T-helper 1 cell (primary cell): Measurements from ENCODE around the gene WDR37.

ENCODE experiments used
- DNase-seq, 5 donors: peaks; one replicate each; pipeline ENCODE4 v3.0.0-alpha.2; 2012 to 2020

WDR37 gene

GRCh38 chr10:1130995-1131790 is 75.0 kb downstream of the WDR37 start:
- no peak for DNase-seq

GRCh38 chr10:1132584-1132983 is 76.4 kb downstream of the WDR37 start:
- no peak for DNase-seq

GRCh38 chr10:1133495-1134045 is 77.4 kb downstream of the WDR37 start:
- no peak for DNase-seq

GRCh38 chr10:1134156-1134555 is 78.0 kb downstream of the WDR37 start:
- DNase-seq, result no peak

- no peak for DNase-seq
These were observed 80.1 kb downstream of the WDR37 start for GRCh38 chr10:1136268-1136667.

GRCh38 chr10:1137499-1138163 is 81.4 kb downstream of the WDR37 start:
- DNase-seq, result no peak

GRCh38 chr10:1138529-1138928 is 82.3 kb downstream of the WDR37 start:
- no peak for DNase-seq

- no peak for DNase-seq
These were observed 85.1 kb downstream of the WDR37 start for GRCh38 chr10:1141261-1141660.

- DNase-seq, result no peak
These were observed 85.5 kb downstream of the WDR37 start for GRCh38 chr10:1141701-1142100.

- DNase-seq, result no peak
These were observed 86.4 kb downstream of the WDR37 start for GRCh38 chr10:1142596-1142995.

GRCh38 chr10:1147810-1148209 is 91.6 kb downstream of the WDR37 start:
- no peak for DNase-seq

- DNase-seq, result no peak
These were observed 92.8 kb downstream of the WDR37 start for GRCh38 chr10:1148855-1149605.

GRCh38 chr10:1149793-1150637 is 93.8 kb downstream of the WDR37 start:
- DNase-seq, result peak in 1 of 5 donors; percentile 47

GRCh38 chr10:1150638-1150955 is 94.4 kb downstream of the WDR37 start:
- DNase-seq, result no peak

GRCh38 chr10:1151076-1152033 is 95.2 kb downstream of the WDR37 start:
- no peak for DNase-seq

- DNase-seq, result no peak
These were observed 96.4 kb downstream of the WDR37 start for GRCh38 chr10:1152386-1153250.

- DNase-seq, result no peak
These were observed 97.1 kb downstream of the WDR37 start for GRCh38 chr10:1153251-1153763.

- DNase-seq, result no peak
These were observed 97.7 kb downstream of the WDR37 start for GRCh38 chr10:1153805-1154351.

- no peak for DNase-seq
These were observed 98.5 kb downstream of the WDR37 start for GRCh38 chr10:1154531-1155295.
